AG04449 (cell line): ENCODE results near the gene PHLDA2.

Experiments used
- CTCF ChIA-PET: fragments of 350-600 bp; formaldehyde crosslinking; extraction: SDS; loops from one replicate; lab custom pipeline; 2021; ENCODE audit warnings: antibody characterized with exemption; lab: Yijun Ruan, JAX
- POLR2A ChIA-PET: fragments of 400-600, 350-600 bp; formaldehyde crosslinking; extraction: SDS; loops from one replicate; lab custom pipeline; 2020; ENCODE audit warnings: antibody characterized with exemption, inconsistent platforms; lab: Yijun Ruan, JAX
- DNase-seq: peaks from one replicate; pipeline ENCODE4 v3.0.0-alpha.2; 2010; ENCODE audit warnings: low read depth, low spot score
- H3K4me3 ChIP-seq: 2 replicates; pipeline ENCODE4 v1.5.1; 2011; ENCODE audit warnings: low read depth, mild to moderate bottlenecking, control low read depth, low read length
- TF ChIP-seq, protein P1 (sequence below): IDR thresholded peaks from one replicate; pipeline ENCODE4 v1.5.1; 2011; ENCODE audit warnings: mild to moderate bottlenecking, moderate library complexity, low read length, control low read depth, inconsistent platforms; ENCODE audit not compliant: insufficient read depth; ENCODE audit errors: missing control alignments

The PHLDA2 gene

DNA sequence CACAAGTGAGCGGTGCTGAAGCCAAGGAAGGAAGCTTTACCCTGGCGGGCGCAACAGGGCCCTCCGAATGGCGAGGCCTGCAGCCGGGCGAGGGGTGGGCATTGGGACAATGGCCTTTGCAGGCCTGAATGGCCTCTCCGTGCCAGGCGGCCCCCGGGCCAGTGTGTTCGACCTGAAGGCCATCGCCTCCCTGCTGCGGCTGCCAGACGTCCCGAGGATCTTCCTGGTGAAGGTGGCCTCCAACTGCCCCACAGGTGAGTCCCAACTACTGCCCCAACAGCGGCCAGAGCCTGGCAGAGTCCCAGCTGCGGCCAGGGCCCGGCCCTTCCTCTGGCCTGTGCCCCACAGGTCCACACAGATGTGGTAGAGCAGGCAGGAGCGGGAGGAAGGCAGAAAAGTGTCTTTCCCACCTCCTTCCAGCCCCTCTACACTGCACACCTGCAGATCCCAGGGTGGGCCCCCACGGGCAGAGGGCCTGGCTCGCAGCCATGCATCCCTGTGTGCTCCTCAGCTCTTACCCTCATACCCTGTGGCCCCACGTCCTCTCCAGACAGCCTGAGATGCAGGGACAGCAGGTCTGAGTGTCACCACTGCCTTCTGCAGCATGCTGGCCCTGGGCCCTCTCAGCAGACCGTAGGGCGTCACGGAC lies 11.3 kb downstream of the PHLDA2 start:
- DNase-seq, result no peak
- no peak overlapping the region for H3K4me3 ChIP-seq
- CTCF ChIA-PET, result interaction anchor here (0.8 kb wide), 1 partner anchor 530 kb away, joined by 3 read pairs; no protein-coding TSS in a partner anchor
- TF ChIP-seq, protein P1, sequence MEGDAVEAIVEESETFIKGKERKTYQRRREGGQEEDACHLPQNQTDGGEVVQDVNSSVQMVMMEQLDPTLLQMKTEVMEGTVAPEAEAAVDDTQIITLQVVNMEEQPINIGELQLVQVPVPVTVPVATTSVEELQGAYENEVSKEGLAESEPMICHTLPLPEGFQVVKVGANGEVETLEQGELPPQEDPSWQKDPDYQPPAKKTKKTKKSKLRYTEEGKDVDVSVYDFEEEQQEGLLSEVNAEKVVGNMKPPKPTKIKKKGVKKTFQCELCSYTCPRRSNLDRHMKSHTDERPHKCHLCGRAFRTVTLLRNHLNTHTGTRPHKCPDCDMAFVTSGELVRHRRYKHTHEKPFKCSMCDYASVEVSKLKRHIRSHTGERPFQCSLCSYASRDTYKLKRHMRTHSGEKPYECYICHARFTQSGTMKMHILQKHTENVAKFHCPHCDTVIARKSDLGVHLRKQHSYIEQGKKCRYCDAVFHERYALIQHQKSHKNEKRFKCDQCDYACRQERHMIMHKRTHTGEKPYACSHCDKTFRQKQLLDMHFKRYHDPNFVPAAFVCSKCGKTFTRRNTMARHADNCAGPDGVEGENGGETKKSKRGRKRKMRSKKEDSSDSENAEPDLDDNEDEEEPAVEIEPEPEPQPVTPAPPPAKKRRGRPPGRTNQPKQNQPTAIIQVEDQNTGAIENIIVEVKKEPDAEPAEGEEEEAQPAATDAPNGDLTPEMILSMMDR, result no peak
- POLR2A ChIA-PET, result interaction anchor here (2.2 kb wide), 1 partner anchor 11 kb away, joined by 13 read pairs; the partner anchor contains the start of gene PHLDA2

DNA sequence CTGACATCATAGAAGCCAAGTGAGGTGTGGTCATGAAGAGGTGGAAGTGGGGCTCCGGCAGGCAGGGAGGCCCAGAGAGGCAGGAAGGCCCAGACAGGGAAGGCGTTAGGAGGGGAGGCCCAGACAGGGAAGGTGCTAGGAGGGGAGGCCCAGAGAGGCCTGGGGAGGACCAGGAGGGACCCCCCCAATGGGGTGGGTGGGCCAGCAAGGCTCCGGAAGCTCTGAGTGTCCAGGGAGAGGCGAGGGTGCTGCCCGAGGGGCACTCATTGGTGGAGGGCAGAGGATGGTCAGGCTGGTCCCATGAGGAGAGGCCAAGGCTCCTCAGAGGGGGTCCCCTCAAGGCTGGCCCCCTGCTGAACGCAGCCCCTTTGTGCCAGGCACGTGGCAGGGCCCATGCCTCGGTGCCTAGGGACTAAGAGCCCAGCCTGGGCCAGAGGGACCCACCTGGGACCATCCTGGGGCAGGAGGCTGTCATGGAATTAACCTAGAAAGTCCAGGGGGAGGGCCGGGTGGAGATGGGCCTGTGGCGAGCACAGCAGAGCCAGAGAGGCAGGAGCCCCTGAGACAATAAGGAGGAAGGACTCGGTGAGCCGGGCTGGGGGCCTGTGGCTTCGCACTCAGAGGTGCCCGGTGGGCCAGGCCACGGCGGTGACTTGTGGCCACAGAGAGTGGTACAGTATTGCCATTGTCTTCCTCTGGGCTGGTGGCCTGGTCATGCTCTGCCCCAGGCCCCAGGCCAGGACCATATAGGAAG lies 12.2 kb downstream of the PHLDA2 start:
- no peak overlapping the region for H3K4me3 ChIP-seq
- ChIA-PET POLR2A (interaction anchor here (1.8 to 2.2 kb wide), 2 partner anchors 12 kb away, joined by 10 to 13 read pairs; partner anchors contain the start of gene PHLDA2), CTCF (interaction anchor here (1.3 kb wide), 1 partner anchor 10 kb away, joined by 4 read pairs; no protein-coding TSS in a partner anchor)
- TF ChIP-seq, protein P1, result no peak
- no peak for DNase-seq

DNA sequence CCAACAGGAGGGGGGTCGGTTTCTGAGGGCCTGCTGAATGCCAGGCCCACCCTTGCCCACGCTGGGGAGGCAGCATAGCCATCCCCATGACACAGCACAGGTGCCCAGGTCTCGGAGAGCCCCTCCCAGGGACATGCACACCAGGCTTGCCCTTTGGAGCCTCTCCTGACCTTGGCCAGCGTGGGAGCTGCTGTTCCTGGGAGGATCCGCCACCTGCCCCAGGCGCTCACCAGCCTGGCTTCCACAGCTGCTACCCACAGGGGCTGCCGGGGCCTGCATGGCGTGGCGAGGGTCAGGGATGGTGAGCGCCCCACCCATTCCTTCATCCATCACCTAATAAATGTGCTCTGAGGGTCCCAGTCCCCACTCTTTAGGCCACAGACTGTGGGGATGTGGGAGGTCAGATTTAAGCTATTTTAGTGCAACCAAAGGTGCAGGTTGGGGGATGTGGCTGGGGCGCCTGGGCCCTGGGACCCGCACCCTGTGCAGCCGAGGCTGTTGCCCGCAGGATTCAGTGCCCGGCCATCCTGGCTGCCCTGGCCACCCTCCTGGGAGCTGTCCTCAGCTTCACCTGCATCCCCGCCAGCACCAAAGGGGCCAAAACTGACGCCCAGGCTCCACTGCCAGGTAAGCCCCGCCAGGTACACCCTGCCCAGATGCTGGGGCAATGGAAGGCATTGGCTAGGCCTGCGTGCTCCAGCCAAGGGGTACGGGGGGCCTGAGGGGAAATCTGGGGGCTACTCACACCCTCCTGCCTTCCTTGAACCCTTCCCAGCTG lies 12.9 kb downstream of the PHLDA2 start:
- TF ChIP-seq, protein P1, result no peak
- ChIA-PET CTCF (interaction anchor here (1.1 to 1.6 kb wide), 4 partner anchors 10 to 30 kb away, joined by 3 to 6 read pairs (median 4); partner anchors contain the start of gene PHLDA2), POLR2A (interaction anchor here (1.8 kb wide), 1 partner anchor 13 kb away, joined by 10 read pairs; the partner anchor contains the start of gene PHLDA2)
- no peak overlapping the region for H3K4me3 ChIP-seq
- DNase-seq, result no peak

DNA sequence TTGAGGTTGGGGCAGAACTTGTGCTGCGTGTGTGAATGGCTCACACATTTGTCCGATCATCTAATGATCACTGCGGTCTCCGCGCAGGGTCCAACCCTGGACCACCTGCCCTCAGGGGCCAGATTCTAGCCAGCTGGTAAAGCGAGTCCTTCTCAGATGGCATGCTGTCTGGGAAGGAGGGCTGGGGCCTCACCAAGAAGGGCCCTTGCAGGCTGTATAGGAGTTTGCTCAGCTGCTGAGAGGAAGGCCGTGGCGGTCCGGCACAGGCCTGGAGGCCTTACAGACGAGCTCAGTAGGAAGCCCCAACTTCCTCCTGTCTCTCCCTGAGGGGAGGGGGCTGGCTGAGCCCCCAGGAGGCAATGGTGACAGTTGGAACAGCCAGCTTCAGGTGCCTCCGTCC lies 13.7 kb downstream of the PHLDA2 start:
- CTCF ChIA-PET, result interaction anchor here (0.9 to 1.6 kb wide), 6 partner anchors 11 to 382 kb away, joined by 3 to 6 read pairs (median 4); partner anchors contain the start of gene PHLDA2
- TF ChIP-seq, protein P1, result no peak
- H3K4me3 ChIP-seq, result no peak overlapping the region
- no peak for DNase-seq
- POLR2A ChIA-PET, result interaction anchor here (1.8 kb wide), 1 partner anchor 14 kb away, joined by 10 read pairs; the partner anchor contains the start of gene PHLDA2

DNA sequence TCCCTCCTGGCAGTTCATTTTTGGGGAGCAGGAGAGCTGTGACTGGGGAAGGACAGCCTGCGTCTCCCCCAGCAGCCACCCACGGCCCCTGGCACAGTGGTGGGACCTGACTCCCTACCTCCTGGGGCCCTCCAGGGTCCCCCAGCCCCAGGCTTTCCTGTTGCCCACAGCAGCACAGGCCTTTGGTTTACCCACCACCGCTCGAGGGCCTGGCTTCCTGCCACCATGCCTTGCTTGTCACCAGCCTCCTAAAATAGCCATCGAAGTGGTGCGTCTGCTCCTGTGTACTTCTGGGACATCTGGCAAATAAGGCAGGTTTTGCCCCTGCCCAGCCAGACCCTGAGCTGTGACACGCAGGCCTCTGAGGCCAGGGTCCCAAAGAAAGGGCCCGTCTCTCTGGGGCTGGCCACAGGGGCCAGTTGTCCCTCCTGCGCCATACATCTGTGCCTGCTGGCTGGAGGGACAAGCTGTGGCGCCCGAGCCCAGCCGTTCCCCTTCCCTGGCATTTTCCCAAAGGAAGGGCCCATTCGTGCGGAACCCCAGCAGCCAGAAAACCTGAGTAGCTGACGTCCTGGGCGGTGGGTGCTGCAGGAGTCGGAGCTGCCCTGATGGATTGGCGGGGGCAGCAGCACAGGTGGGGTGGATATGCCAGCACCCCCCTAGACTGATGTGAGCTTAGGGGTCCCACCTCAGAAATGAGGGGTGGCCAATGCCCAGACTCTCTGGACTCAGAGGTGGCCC lies 14.6 kb downstream of the PHLDA2 start:
- no peak overlapping the region for H3K4me3 ChIP-seq
- TF ChIP-seq, protein P1, result no peak
- ChIA-PET CTCF (interaction anchor here (0.9 to 2.0 kb wide), 4 partner anchors 15 to 381 kb away, joined by 3 to 11 read pairs (median 4); partner anchors contain the start of gene PHLDA2), POLR2A (interaction anchor here (2.2 kb wide), 1 partner anchor 15 kb away, joined by 12 read pairs; the partner anchor contains the start of gene PHLDA2)
- no peak for DNase-seq
